Measurements from ENCODE around the gene TOMM34. TPM values are rescaled to one million over a fixed set of nuclear protein-coding genes. Genes with fewer than 3 reads are reported as not detected.

Gene TOMM34
- total RNA-seq, 1 donor from 2014 or later, result 62.1 TPM

DNA sequence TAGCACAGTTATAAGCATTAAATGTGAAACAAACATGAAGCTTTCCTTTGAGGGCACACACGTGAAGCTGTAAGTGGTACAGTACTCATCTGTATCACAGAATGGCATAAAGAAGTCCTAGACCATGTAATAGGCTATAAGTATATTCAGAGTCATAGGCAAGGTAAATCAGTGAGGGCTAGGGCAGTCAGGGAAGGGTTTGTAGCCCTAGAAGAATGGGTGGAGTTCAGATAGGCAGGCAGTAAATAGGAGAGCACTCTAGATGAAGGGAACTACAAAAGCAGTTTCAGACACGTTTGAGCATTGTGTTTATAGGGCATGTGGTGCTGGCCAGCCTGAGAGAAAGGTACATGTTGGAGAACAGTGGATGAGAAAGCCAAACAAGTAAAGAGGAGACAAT lies 65.2 kb downstream of the TOMM34 start:
- peaks cover 60% of the 10 kb centered on the region for H3K36me3 Mint-ChIP-seq (ENCODE audit: low read depth)
- H3K27me3 Mint-ChIP-seq (ENCODE audit: low read depth), result no peaks in the 10 kb centered on the region
- peaks cover 64% of the 10 kb centered on the region for H3K4me1 Mint-ChIP-seq (ENCODE audit: low read depth)
- no peak overlapping the region for H3K4me3 Mint-ChIP-seq (ENCODE audit: low read depth)
- DNase-seq (ENCODE audit: low spot score), result no peak
- H3K27ac Mint-ChIP-seq, result peak overlapping the region; percentile 4
- intact Hi-C loops (cut with micrococcal nuclease), result no loop called here
- no peaks in the 10 kb centered on the region for H3K9me3 Mint-ChIP-seq

Other genes starting within 250 kb of the TOMM34 start
- not detected in 2 replicates for gene CCN5, start 245.0 kb downstream of the TOMM34 start, total RNA-seq
- 0.16 and 0.34 TPM in 2 replicates for gene KCNK15, start 214.5 kb downstream of the TOMM34 start, total RNA-seq
- not detected in 2 replicates for gene RIMS4, start 149.9 kb downstream of the TOMM34 start, total RNA-seq
- 221 and 225 TPM in 2 replicates for gene YWHAB, start 74.7 kb downstream of the TOMM34 start, total RNA-seq
- 83.6 and 94.1 TPM in 2 replicates for gene PABPC1L, start 50.3 kb downstream of the TOMM34 start, total RNA-seq
- 147 and 149 TPM in 2 replicates for gene STK4, start 6.1 kb upstream of the TOMM34 start, total RNA-seq
- 0.18 and 0.21 TPM in 2 replicates for gene KCNS1, start 140.7 kb upstream of the TOMM34 start, total RNA-seq
- not detected in 2 replicates for gene WFDC5, start 154.8 kb upstream of the TOMM34 start, total RNA-seq
- gene WFDC12, start 164.1 kb upstream of the TOMM34 start, total RNA-seq, result not detected in 2 replicates
- not detected in 2 replicates for gene PI3, start 214.5 kb upstream of the TOMM34 start, total RNA-seq
- not detected in 2 replicates for gene SEMG1, start 246.6 kb upstream of the TOMM34 start, total RNA-seq